Thyroid gland (tissue), 4 donors: ENCODE results near the gene TFCP2L1.

Experiments
- POLR2A ChIP-seq, 2 donors: fragments of 450-650 bp; IDR thresholded peaks; one replicate each; pipeline ENCODE4 v1.6.1; 2017; ENCODE audit warnings: antibody characterized with exemption in 2 of 2, mild to moderate bottlenecking in 2 of 2, moderate library complexity in 1 of 2
- TF ChIP-seq, protein P1 (sequence below), 6 experiments: fragments of 200-600 bp in 3 of 6; fragments of 450-650 bp in 3 of 6; sonication (generic) in 3 of 6; IDR thresholded peaks; one replicate each; pipeline ENCODE4 v1.5.1; 2016 to 2019; ENCODE audit warnings: antibody characterized with exemption in 6 of 6, mild to moderate bottlenecking in 2 of 6, inconsistent platforms in 1 of 6, moderate library complexity in 1 of 6

DNA sequence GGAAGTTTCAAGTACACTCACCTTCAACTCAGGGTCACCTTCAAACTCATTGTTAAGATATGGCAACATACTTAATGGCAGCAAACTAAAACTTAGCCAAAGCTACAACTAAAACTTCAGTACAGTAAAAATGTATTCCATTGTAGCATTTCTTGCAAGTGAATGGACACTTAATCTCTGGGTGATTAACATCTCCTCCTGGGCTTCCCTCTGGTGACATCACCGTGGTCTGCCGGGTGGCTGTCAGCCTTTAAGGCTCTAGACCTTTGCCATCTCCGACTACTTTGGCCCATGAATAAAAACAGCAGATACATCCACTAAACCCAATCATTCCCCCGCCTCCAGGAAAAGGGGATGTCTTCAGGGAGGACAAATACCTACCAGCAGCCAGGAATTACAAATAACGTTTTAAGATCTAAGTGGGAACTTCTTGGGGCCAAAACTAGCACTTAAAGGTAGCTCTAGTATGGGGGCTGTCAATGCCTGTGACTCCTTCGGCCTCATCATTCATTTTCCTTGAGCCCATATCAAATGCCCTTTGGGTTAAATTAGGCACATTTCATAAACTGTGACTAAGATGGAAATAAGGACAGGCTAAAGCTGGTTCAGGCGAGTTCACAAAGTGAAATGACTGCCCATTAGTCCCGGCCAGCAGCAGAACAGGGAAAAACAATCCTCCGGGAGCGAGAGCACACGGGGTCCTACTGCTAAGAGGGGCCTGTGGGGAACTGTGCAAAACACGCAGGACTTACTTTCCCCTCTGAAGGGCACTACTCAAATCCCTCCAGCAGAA is 1.1 kb downstream of the TFCP2L1 start:
- TF ChIP-seq POLR2A (IDR thresholded peaks at IDR 0.05) = no peak
- TF ChIP-seq, protein P1, sequence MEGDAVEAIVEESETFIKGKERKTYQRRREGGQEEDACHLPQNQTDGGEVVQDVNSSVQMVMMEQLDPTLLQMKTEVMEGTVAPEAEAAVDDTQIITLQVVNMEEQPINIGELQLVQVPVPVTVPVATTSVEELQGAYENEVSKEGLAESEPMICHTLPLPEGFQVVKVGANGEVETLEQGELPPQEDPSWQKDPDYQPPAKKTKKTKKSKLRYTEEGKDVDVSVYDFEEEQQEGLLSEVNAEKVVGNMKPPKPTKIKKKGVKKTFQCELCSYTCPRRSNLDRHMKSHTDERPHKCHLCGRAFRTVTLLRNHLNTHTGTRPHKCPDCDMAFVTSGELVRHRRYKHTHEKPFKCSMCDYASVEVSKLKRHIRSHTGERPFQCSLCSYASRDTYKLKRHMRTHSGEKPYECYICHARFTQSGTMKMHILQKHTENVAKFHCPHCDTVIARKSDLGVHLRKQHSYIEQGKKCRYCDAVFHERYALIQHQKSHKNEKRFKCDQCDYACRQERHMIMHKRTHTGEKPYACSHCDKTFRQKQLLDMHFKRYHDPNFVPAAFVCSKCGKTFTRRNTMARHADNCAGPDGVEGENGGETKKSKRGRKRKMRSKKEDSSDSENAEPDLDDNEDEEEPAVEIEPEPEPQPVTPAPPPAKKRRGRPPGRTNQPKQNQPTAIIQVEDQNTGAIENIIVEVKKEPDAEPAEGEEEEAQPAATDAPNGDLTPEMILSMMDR (IDR thresholded peaks at IDR 0.05) = no peak
